Measurements from ENCODE around the gene RHPN2. TPM values are rescaled to one million over a fixed set of nuclear protein-coding genes. Genes with fewer than 3 reads are reported as not detected.
"Not testable (repeated sequence)": the region's sequence is repeated elsewhere in the genome, so short reads cannot be mapped to it uniquely, and the experiment has no call there.

The RHPN2 gene
- total and polyA plus RNA-seq, 10 donors: 1.2 to 5.3 (median 2.6) TPM

DNA sequence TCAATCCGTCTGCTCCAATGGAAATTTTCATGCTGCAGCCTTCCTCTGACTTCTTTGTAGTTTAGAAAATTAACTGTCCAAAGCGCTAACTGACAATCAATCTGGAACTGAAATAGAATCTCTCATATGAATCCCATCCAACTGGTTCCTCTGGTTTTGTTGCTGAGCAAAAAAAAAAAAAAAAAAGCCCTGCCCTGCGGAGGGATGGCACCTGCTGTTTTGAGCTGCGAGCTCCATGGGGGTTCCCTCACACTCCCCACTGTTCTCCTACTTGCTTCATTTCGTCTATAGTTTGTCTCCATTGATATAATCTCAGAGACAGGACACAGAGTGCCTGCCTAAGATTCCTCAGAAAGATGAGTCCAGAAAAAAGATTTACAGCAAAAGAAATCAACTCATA lies 59.2 kb downstream of the RHPN2 start:
- H3K4me3 ChIP-seq: no peak overlapping the region
- no peaks in the 10 kb centered on the region for H3K9me3 ChIP-seq
- intact Hi-C loops (cut with DNase I; ENCODE audit: low total_unique reads): no loop called here
- H3K27ac ChIP-seq: no peak overlapping the region
- 78 to 83% (median 79%) methylated on average over 5 of the region's 5 CpGs for WGBS, 5 donors
- H3K27me3 ChIP-seq (replicated peaks in 1 of 7): no peaks in the 10 kb centered on the region
- no peaks in the 10 kb centered on the region for H3K4me1 ChIP-seq
- peaks cover 0 to 5% (median 0%) of the 10 kb centered on the region in 6 donors for H3K36me3 ChIP-seq
- no peak for TF ChIP-seq POLR2A (IDR thresholded peaks at IDR 0.05)
- TF ChIP-seq, protein P1, sequence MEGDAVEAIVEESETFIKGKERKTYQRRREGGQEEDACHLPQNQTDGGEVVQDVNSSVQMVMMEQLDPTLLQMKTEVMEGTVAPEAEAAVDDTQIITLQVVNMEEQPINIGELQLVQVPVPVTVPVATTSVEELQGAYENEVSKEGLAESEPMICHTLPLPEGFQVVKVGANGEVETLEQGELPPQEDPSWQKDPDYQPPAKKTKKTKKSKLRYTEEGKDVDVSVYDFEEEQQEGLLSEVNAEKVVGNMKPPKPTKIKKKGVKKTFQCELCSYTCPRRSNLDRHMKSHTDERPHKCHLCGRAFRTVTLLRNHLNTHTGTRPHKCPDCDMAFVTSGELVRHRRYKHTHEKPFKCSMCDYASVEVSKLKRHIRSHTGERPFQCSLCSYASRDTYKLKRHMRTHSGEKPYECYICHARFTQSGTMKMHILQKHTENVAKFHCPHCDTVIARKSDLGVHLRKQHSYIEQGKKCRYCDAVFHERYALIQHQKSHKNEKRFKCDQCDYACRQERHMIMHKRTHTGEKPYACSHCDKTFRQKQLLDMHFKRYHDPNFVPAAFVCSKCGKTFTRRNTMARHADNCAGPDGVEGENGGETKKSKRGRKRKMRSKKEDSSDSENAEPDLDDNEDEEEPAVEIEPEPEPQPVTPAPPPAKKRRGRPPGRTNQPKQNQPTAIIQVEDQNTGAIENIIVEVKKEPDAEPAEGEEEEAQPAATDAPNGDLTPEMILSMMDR (IDR thresholded peaks at IDR 0.05 in 8 of 11, conservative IDR thresholded peaks at IDR 0.05 in 3 of 11): no peak
- TF ChIP-seq POLR2AphosphoS5 (IDR thresholded peaks at IDR 0.05): no peak
- DNase-seq: no peak

DNA sequence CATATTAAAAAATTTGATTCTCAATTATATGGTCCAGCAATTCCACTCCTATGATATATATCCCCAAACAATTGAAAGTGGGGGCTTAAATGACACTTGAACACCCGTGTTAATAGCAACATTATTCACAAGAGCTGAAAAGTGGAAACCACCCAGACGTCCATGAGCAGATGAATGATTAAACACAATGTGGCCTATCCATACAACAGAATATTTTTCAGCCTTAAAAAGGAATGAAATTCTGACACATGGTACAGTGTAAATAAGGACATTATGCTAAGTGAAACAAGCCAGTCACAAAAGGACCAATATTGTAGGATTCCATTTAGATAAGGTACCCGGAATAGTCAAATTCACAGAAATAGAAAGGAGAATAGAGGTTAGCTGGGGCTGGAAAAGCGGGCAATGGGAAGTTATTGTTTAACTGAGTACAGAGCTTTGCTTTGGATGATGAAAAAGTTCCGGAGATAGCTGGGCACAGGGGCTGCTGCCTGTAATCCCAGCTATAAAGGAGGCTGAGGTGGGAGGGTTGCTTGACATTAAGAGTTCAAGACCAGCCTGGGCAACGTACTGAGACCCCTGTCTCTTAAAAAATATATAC lies 61.2 kb downstream of the RHPN2 start:
- H3K27me3 ChIP-seq (replicated peaks in 1 of 7); DNase-seq; H3K4me3 ChIP-seq; intact Hi-C loops (cut with DNase I; ENCODE audit: low total_unique reads); H3K9me3 ChIP-seq; H3K4me1 ChIP-seq; H3K36me3 ChIP-seq; H3K27ac ChIP-seq: not testable (repeated sequence)
- 71 to 86% (median 82%) methylated on average over 6 of the region's 6 CpGs for WGBS, 5 donors

DNA sequence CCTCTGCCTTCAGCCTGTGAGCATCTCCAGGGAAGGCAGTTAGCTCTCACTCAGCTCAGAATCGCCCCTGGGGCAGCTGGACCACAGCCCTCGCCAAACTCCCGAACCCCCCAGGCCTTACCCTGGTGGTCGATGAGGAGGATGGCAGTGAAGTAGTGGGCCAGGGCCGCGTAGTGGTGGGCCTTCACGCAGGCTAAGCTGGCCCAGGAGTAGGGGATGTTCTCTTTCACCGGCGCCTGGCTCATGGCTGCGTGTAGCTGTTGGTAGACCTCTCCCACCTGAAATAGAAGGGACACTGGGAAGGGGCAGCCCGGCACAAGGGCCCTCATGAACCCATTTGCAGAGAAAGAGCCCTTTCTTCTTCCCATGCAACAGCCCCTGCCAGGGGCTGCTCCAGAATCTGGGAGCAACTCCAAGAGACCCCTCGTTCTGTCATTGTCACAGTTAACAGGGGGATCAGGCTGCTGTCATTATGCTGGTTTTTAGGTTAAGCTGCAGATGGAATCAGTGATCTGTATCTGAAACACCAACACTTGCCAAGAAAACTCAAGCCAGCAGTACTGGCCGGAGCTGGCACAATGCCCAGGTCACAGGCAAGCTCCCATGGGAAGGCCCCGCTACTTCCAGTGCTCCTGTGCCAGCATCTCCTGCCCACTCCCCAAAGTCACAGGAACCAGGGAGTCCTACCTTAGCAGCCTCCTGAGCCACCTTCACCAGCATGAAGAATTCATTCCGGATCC lies 62.4 kb downstream of the RHPN2 start:
- intact Hi-C loops (cut with DNase I; ENCODE audit: low total_unique reads); DNase-seq; H3K36me3 ChIP-seq; H3K9me3 ChIP-seq; H3K27me3 ChIP-seq (replicated peaks in 1 of 7); H3K4me3 ChIP-seq; H3K27ac ChIP-seq; H3K4me1 ChIP-seq: not testable (repeated sequence)
- 83 to 92% (median 87%) methylated on average over 11 to 15 of the region's 15 CpGs for WGBS, 5 donors

DNA sequence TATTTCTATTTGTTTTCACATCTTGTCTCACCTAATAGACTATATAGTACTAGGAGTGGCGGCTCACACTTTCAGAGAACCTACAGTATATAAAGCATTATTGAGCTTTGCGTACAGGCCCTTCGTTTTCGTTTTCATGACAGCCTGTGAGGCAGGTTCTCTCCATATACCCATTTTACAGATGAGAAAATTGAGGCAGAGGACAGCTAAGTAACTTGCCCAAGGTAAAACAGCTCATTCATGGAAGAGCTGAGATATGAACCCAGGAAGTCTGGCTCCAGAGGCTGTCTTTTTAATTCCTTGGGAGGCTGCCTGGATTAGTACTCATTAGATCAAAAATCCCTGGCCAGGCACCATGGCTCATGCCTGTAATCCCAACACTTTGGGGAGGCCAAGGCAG lies 63.8 kb downstream of the RHPN2 start:
- no peaks in the 10 kb centered on the region for H3K9me3 ChIP-seq
- TF ChIP-seq, protein P1 (IDR thresholded peaks at IDR 0.05 in 8 of 11, conservative IDR thresholded peaks at IDR 0.05 in 3 of 11): no peak
- TF ChIP-seq POLR2A (IDR thresholded peaks at IDR 0.05): no peak
- TF ChIP-seq POLR2AphosphoS5 (IDR thresholded peaks at IDR 0.05): no peak
- 86 to 96% (median 92%) methylated on average over 4 of the region's 4 CpGs for WGBS, 5 donors
- H3K4me1 ChIP-seq: no peaks in the 10 kb centered on the region
- peaks cover 0 to 5% (median 0%) of the 10 kb centered on the region in 6 donors for H3K36me3 ChIP-seq
- DNase-seq: no peak
- H3K4me3 ChIP-seq: no peak overlapping the region
- H3K27me3 ChIP-seq (replicated peaks in 1 of 7): no peaks in the 10 kb centered on the region
- H3K27ac ChIP-seq: no peak overlapping the region
- intact Hi-C loops (cut with DNase I; ENCODE audit: low total_unique reads): no loop called here

DNA sequence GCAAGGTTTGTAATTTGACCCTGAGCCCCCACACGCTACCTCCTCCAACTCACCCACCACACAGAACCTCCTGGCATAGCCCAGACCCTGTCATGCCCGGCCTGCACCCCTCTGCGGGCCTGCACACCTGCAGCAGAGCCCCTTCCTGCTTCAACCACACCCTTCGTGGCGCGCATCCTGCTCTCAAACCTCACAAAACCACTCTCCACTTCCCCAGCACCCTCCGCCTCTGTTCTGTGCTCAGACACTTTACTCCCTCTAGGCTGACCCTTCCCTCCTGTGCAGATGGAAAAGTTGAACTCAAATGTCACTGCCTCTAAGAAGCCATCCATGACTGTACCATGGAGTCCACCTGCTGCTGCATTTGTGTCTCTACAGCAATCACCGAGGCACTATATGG lies 64.2 kb downstream of the RHPN2 start:
- no peaks in the 10 kb centered on the region for H3K27me3 ChIP-seq (replicated peaks in 1 of 7)
- H3K36me3 ChIP-seq: peaks cover 0 to 5% (median 0%) of the 10 kb centered on the region in 6 donors
- H3K9me3 ChIP-seq: no peaks in the 10 kb centered on the region
- TF ChIP-seq, protein P1 (IDR thresholded peaks at IDR 0.05 in 8 of 11, conservative IDR thresholded peaks at IDR 0.05 in 3 of 11): no peak
- TF ChIP-seq POLR2A (IDR thresholded peaks at IDR 0.05): no peak
- no peak for TF ChIP-seq POLR2AphosphoS5 (IDR thresholded peaks at IDR 0.05)
- H3K4me3 ChIP-seq: no peak overlapping the region
- H3K4me1 ChIP-seq: no peaks in the 10 kb centered on the region
- intact Hi-C loops (cut with DNase I; ENCODE audit: low total_unique reads): no loop called here
- WGBS, 5 donors: 61 to 71% (median 62%) methylated on average over 8 of the region's 8 CpGs
- no peak for DNase-seq
- no peak overlapping the region for H3K27ac ChIP-seq

Data from spleen (tissue), 11 donors.